IMR-90 (cell line): ENCODE results near the gene RNH1. TPM values are rescaled to one million over a fixed set of nuclear protein-coding genes. Genes with fewer than 3 reads are reported as not detected.

Experiments used
- ATAC-seq: fragments of 200-7000 bp; cut with Tn5 transposase; 2 replicates; pipeline ENCODE4 v1.9.1; 2020; ENCODE audit warnings: low read depth, mild to moderate bottlenecking, moderate library complexity
- BruUV-seq: library from RNA; stranded (reverse); fragments of 400-500 nt; replicated peaks from 2 replicates; lab custom pipeline; 2021; lab: Mats Ljungman, UMichigan
- CTCF ChIA-PET: fragments of 300-600 bp; formaldehyde crosslinking; extraction: SDS; loops from one replicate; lab custom pipeline; 2021; ENCODE audit warnings: antibody characterized with exemption; lab: Yijun Ruan, JAX
- POLR2A ChIA-PET: fragments of 300-600 bp; sonication (Branson Sonifier 250); formaldehyde crosslinking; loops from one replicate; lab custom pipeline; 2022; ENCODE audit warnings: antibody characterized with exemption; ENCODE audit not compliant: unreplicated experiment; lab: Charles Lee
- DNase-seq: peaks from one replicate; pipeline ENCODE4 v3.0.0; 2013
- H2AFZ ChIP-seq: replicated peaks from 2 replicates; pipeline ENCODE3; 2013; ENCODE audit warnings: low read length, mild to moderate bottlenecking; ENCODE audit not compliant: poor library complexity
- H2AK5ac ChIP-seq: 2 replicates; pipeline ENCODE4 v1.6.1; 2013; ENCODE audit warnings: low read depth, low read length, inconsistent platforms
- H2AK9ac ChIP-seq: replicated peaks from 2 replicates; pipeline ENCODE3; 2013; ENCODE audit warnings: mild to moderate bottlenecking, low read depth, low read length, moderate library complexity; ENCODE audit not compliant: poor library complexity
- H2BK120ac ChIP-seq: 2 replicates; pipeline ENCODE4 v1.6.1; 2013; ENCODE audit warnings: low read depth, low read length, inconsistent platforms
- H2BK15ac ChIP-seq: 3 replicates; pipeline ENCODE4 v1.6.1; 2013; ENCODE audit warnings: low read depth, low read length, inconsistent platforms
- H2BK20ac ChIP-seq: 2 replicates; pipeline ENCODE4 v1.6.1; 2013; ENCODE audit warnings: low read depth, mild to moderate bottlenecking, inconsistent platforms, low read length, moderate library complexity
- H2BK5ac ChIP-seq: 2 replicates; pipeline ENCODE4 v1.6.1; 2013; ENCODE audit warnings: mild to moderate bottlenecking, low read depth, low read length, inconsistent platforms; ENCODE audit not compliant: poor library complexity, severe bottlenecking
- H3K14ac ChIP-seq: replicated peaks from 2 replicates; pipeline ENCODE4 v1.6.1; 2013; ENCODE audit warnings: low read depth, low read length, inconsistent platforms
- H3K18ac ChIP-seq: 2 replicates; pipeline ENCODE4 v1.6.1; 2013; ENCODE audit warnings: low read depth, low read length, control low read depth
- H3K23ac ChIP-seq: 2 replicates; pipeline ENCODE4 v1.6.1; 2013; ENCODE audit warnings: low read depth, low read length, inconsistent platforms
- H3K27ac ChIP-seq: 2 replicates; pipeline ENCODE4 v1.5.1; 2013; ENCODE audit warnings: mild to moderate bottlenecking, control low read depth, low read length; ENCODE audit not compliant: insufficient read depth
- H3K27me3 ChIP-seq: 2 replicates; pipeline ENCODE4 v1.6.1; 2013; ENCODE audit warnings: low read length; ENCODE audit not compliant: control insufficient read depth, insufficient read depth
- H3K36me3 ChIP-seq: 2 replicates; pipeline ENCODE4 v1.6.1; 2013; ENCODE audit warnings: low read length, mixed read lengths; ENCODE audit not compliant: control insufficient read depth, insufficient read depth
- H3K4ac ChIP-seq: 2 replicates; pipeline ENCODE4 v1.6.1; 2013; ENCODE audit warnings: low read depth, low read length, inconsistent platforms
- H3K4me1 ChIP-seq: 2 replicates; pipeline ENCODE4 v1.6.1; 2013; ENCODE audit warnings: low read length, mixed read lengths; ENCODE audit not compliant: control insufficient read depth, insufficient read depth
- H3K4me2 ChIP-seq: 2 replicates; pipeline ENCODE4 v1.6.1; 2013; ENCODE audit warnings: low read depth, mild to moderate bottlenecking, control low read depth, low read length, moderate library complexity
- H3K4me3 ChIP-seq: 2 replicates; pipeline ENCODE4 v1.5.1; 2013; ENCODE audit warnings: low read depth, mild to moderate bottlenecking, control low read depth, low read length, moderate library complexity; ENCODE audit not compliant: insufficient read depth
- H3K56ac ChIP-seq: 2 replicates; pipeline ENCODE4 v1.6.1; 2013; ENCODE audit warnings: low read length, inconsistent platforms; ENCODE audit not compliant: insufficient read depth; ENCODE audit errors: extremely low read depth
- H3K79me1 ChIP-seq, 2 experiments: 2 replicates each; pipeline ENCODE4 v1.6.1; 2013; ENCODE audit warnings: low read length in 2 of 2, inconsistent platforms in 1 of 2, low read depth in 1 of 2
- H3K9ac ChIP-seq: 2 replicates; pipeline ENCODE4 v1.6.1; 2013; ENCODE audit warnings: low read depth, low read length, control low read depth
- H3K9me1 ChIP-seq: 2 replicates; pipeline ENCODE4 v1.6.1; 2013; ENCODE audit warnings: low read length, inconsistent platforms; ENCODE audit not compliant: insufficient read depth
- H3K9me3 ChIP-seq: 2 replicates; pipeline ENCODE4 v1.6.1; 2013; ENCODE audit warnings: low read length; ENCODE audit not compliant: control insufficient read depth, insufficient read depth
- H4K20me1 ChIP-seq: 2 replicates; pipeline ENCODE4 v1.6.1; 2013; ENCODE audit warnings: low read length, inconsistent platforms; ENCODE audit not compliant: insufficient read depth
- H4K5ac ChIP-seq: 2 replicates; pipeline ENCODE4 v1.6.1; 2013; ENCODE audit warnings: mild to moderate bottlenecking, low read depth, low read length, control low read depth
- H4K8ac ChIP-seq, 2 experiments: 2 replicates each; pipeline ENCODE4 v1.6.1; 2013; ENCODE audit warnings: low read depth in 2 of 2, low read length in 2 of 2, control low read depth in 1 of 2, inconsistent platforms in 1 of 2
- H4K91ac ChIP-seq: 2 replicates; pipeline ENCODE4 v1.6.1; 2013; ENCODE audit warnings: low read depth, low read length, inconsistent platforms; ENCODE audit not compliant: insufficient read depth
- CEBPB ChIP-seq: IDR thresholded peaks from 2 replicates; pipeline ENCODE4 v1.6.1; 2012; ENCODE audit warnings: low read depth, low read length, improper control_type of control experiment
- FOS ChIP-seq: fragments of 150-350 bp; IDR thresholded peaks from 2 replicates; pipeline ENCODE4 v1.6.1; 2016; ENCODE audit warnings: low read depth, low read length
- MAFK ChIP-seq: IDR thresholded peaks from 2 replicates; pipeline ENCODE4 v1.6.1; 2012; ENCODE audit warnings: low read depth, low read length, improper control_type of control experiment
- MXI1 ChIP-seq: IDR thresholded peaks from 2 replicates; pipeline ENCODE4 v1.6.1; 2012; ENCODE audit warnings: low read depth, mild to moderate bottlenecking, low read length, moderate library complexity, borderline replicate concordance
- NFE2L2 ChIP-seq: fragments of 150-350 bp; IDR thresholded peaks from 2 replicates; pipeline ENCODE4 v1.6.1; 2016; ENCODE audit warnings: low read depth, mild to moderate bottlenecking, low read length
- POLR2A ChIP-seq: IDR thresholded peaks from 2 replicates; pipeline ENCODE4 v1.6.1; 2012; ENCODE audit warnings: mild to moderate bottlenecking, low read depth, low read length
- WGBS, 2 experiments: methylation state at CpG; one replicate each; pipeline versions ENCODE4 v1.1.5 to v1.1.7; 2013; ENCODE audit warnings: missing lambda C conversion rate in 2 of 2; ENCODE audit not compliant: insufficient read length in 1 of 2; ENCODE audit errors: extremely low coverage in 2 of 2; 5-methylcytosine and 5-hydroxymethylcytosine counted together
- dilution Hi-C: fragments of 300-500 bp; cut with HindIII; formaldehyde crosslinking; loops from one replicate; pipeline ENCODE4 v1.14.3; 2018; ENCODE audit warnings: low sequenced_read_pairs; ENCODE audit not compliant: unreplicated experiment
- in situ Hi-C: fragments of 300-500 bp; cut with MboI; formaldehyde crosslinking; loops from 3 replicates; pipeline ENCODE4 v1.14.3; 2019; ENCODE audit warnings: low sequenced_read_pairs, inconsistent platforms, mixed read lengths
- intact Hi-C: fragments of 100-400 bp; cut with micrococcal nuclease; formaldehyde crosslinking; loops from 2 replicates; pipeline ENCODE4 v1.10.0; 2022
- polyA plus RNA-seq, 3 experiments: library from polyadenylated mRNA; depleted of rRNA; stranded (reverse); fragments of >200 nt; gene quantifications; 2 replicates each; pipeline ENCODE4 v1.2.3, GENCODE V29; 2012; ENCODE audit warnings: low replicate concordance in 1 of 3
- total RNA-seq: library from RNA; depleted of rRNA; stranded (reverse); fragments of >200 nt; gene quantifications from 2 replicates; pipeline ENCODE4 v1.2.3, GENCODE V29; 2012

RNH1 gene
- total and polyA plus RNA-seq, 2 of the 4 experiments (the other 2 are of a cell fraction), result 138 to 247 TPM

GRCh38 chr11:507727-508515, 879 bp upstream of the RNH1 start:
- ChIA-PET POLR2A (no interaction called here), CTCF (no interaction called here)
- H4K91ac ChIP-seq, result no peak overlapping the region
- H4K20me1 ChIP-seq, result peaks cover 3% of the 10 kb centered on the region
- H3K23ac ChIP-seq, result peak overlapping the region; percentile 39
- peak overlapping the region; percentile 55 for H3K4me3 ChIP-seq
- ATAC-seq (no peak), DNase-seq (no peak)
- H2BK15ac ChIP-seq, result no peak overlapping the region
- peak overlapping the region; percentile 78 for H3K4me2 ChIP-seq
- peak overlapping the region; percentile 4; the same call in 1 of the 2 replicates for H3K18ac ChIP-seq
- H3K36me3 ChIP-seq, result peaks cover 7% of the 10 kb centered on the region
- H2AK9ac ChIP-seq, result peak overlapping the region; percentile 94
- no peak overlapping the region for H2BK20ac ChIP-seq
- H3K4me1 ChIP-seq, result peaks cover 12% of the 10 kb centered on the region
- peak overlapping the region; percentile 84; the same call in 1 of the 2 replicates for H2AK5ac ChIP-seq
- peaks cover 5% of the 10 kb centered on the region for H3K9me1 ChIP-seq
- H3K79me1 ChIP-seq, result peaks cover 23 to 55% of the 10 kb centered on the region in 2 experiments
- H2AFZ ChIP-seq, result peak overlapping the region; percentile 87
- dilution Hi-C loops, result no loop called here
- no peak overlapping the region for H3K56ac ChIP-seq
- H2BK120ac ChIP-seq, result peak overlapping the region; percentile 45; the same call in 1 of the 2 replicates
- intact Hi-C loops, result loop anchor here (2.0 kb wide), 1 partner anchor 57 kb away; the partner anchor contains the start of gene PTDSS2
- TF ChIP-seq MAFK (no peak), NFE2L2 (no peak), CEBPB (no peak), MXI1 (no peak), FOS (no peak), POLR2A (no peak)
- peak overlapping the region; percentile 74 for H3K9ac ChIP-seq
- BruUV-seq, result no TSS peak
- peak overlapping the region; percentile 58 to 82; a peak in 3 of 4 replicates for H4K8ac ChIP-seq
- peak overlapping the region; percentile 86 for H3K4ac ChIP-seq
- H4K5ac ChIP-seq, result peak overlapping the region; percentile 58; the same call in 1 of the 2 replicates
- H2BK5ac ChIP-seq, result peak overlapping the region; percentile 77
- in situ Hi-C loops, result no loop called here
- H3K14ac ChIP-seq, result peak overlapping the region; percentile 78
- 9% methylated on average over 11 of the region's 45 CpGs; no CpG with 5 or more reads in 1 of the 2 experiments for WGBS, 2 experiments
- no peaks in the 10 kb centered on the region for H3K9me3 ChIP-seq
- H3K27me3 ChIP-seq, result no peaks in the 10 kb centered on the region
- H3K27ac ChIP-seq, result peak overlapping the region; percentile 60
